Hematopoietic multipotent progenitor cell treated with erythropoietin and hydrocortisone succinate and interleukin-3 and kit ligand, for 8 days (in vitro differentiated cells): ENCODE results near the gene RAMP3.
A peak's percentile ranks its signal among the peaks of the same experiment; 100 is the strongest.
"Not testable (repeated sequence)": the region's sequence is repeated elsewhere in the genome, so short reads cannot be mapped to it uniquely, and the experiment has no call there.

Experiments
- DNase-seq: peaks from one replicate; pipeline ENCODE4 v3.0.0-alpha.2; 2015

RAMP3 gene

GRCh38 chr7:45132708-45133320 lies 24.8 kb upstream of the RAMP3 start:
- DNase-seq, result no peak

- DNase-seq, result no peak
These were observed 24.2 kb upstream of the RAMP3 start for GRCh38 chr7:45133352-45133751.

- DNase-seq, result no peak
These were observed 23.7 kb upstream of the RAMP3 start for GRCh38 chr7:45133877-45134276.

GRCh38 chr7:45136106-45137060 lies 21.2 kb upstream of the RAMP3 start:
- DNase-seq, result peak; percentile 90

- peak; percentile 78 for DNase-seq
These were observed 18.9 kb upstream of the RAMP3 start for GRCh38 chr7:45138433-45139267.

GRCh38 chr7:45140827-45141226 lies 16.8 kb upstream of the RAMP3 start:
- no peak for DNase-seq

- DNase-seq, result no peak
These were observed 14.0 kb upstream of the RAMP3 start for GRCh38 chr7:45143616-45144015.

- no peak for DNase-seq
These were observed 11.7 kb upstream of the RAMP3 start for GRCh38 chr7:45145881-45146280.

GRCh38 chr7:45146531-45147379 lies 10.8 kb upstream of the RAMP3 start:
- no peak for DNase-seq

GRCh38 chr7:45147858-45148652 lies 9.5 kb upstream of the RAMP3 start:
- no peak for DNase-seq

GRCh38 chr7:45148653-45148973 lies 9.0 kb upstream of the RAMP3 start:
- no peak for DNase-seq

GRCh38 chr7:45149606-45150005 lies 8.0 kb upstream of the RAMP3 start:
- no peak for DNase-seq

GRCh38 chr7:45150199-45150598 lies 7.4 kb upstream of the RAMP3 start:
- DNase-seq, result no peak

- no peak for DNase-seq
These were observed 6.4 kb upstream of the RAMP3 start for GRCh38 chr7:45151131-45151684.

- DNase-seq, result no peak
These were observed 5.6 kb upstream of the RAMP3 start for GRCh38 chr7:45151967-45152366.

- DNase-seq, result peak; percentile 30
These were observed 4.4 kb upstream of the RAMP3 start for GRCh38 chr7:45153233-45153632.

- not testable (repeated sequence) for DNase-seq
These were observed 3.7 kb upstream of the RAMP3 start for GRCh38 chr7:45153861-45154260.

GRCh38 chr7:45155357-45155900 lies 2.2 kb upstream of the RAMP3 start:
- no peak for DNase-seq

GRCh38 chr7:45155941-45156340 lies 1.6 kb upstream of the RAMP3 start:
- DNase-seq, result no peak

- no peak for DNase-seq
These were observed 897 bp upstream of the RAMP3 start for GRCh38 chr7:45156516-45157272.
